Measurements from ENCODE around the gene XXYLT1.
"Not testable (repeated sequence)": the region's sequence is repeated elsewhere in the genome, so short reads cannot be mapped to it uniquely, and the experiment has no call there.

Gene XXYLT1

GRCh38 chr3:195197765-195198425 lies 73.1 kb downstream of the XXYLT1 start:
- no peak for DNase-seq (ENCODE audit: low spot score in 2 of 2)
- Mint-ChIP-seq H3K27ac (no peak overlapping the region), H3K4me3 (no peak overlapping the region), H3K36me3 (no peaks in the 10 kb centered on the region), H3K9me3 (no peaks in the 10 kb centered on the region), H3K4me1 (peaks cover 26% of the 10 kb centered on the region)
- ATAC-seq, result no peak

GRCh38 chr3:195196266-195196665 lies 74.7 kb downstream of the XXYLT1 start:
- no peak for ATAC-seq

GRCh38 chr3:195195321-195196209 lies 75.4 kb downstream of the XXYLT1 start:
- H3K9me3 Mint-ChIP-seq, result peaks cover 7% of the 10 kb centered on the region
- DNase-seq (ENCODE audit: low spot score in 2 of 2) (no peak), ATAC-seq (no peak)
- no peak overlapping the region for H3K4me3 Mint-ChIP-seq
- peaks cover 26% of the 10 kb centered on the region for H3K4me1 Mint-ChIP-seq
- no peak overlapping the region for H3K27ac Mint-ChIP-seq
- H3K36me3 Mint-ChIP-seq, result no peaks in the 10 kb centered on the region

More at GRCh38 chr3:195196266-195196665, 74.7 kb downstream of the XXYLT1 start:
- H3K9me3 Mint-ChIP-seq, result peaks cover 4% of the 10 kb centered on the region
- no peaks in the 10 kb centered on the region for H3K36me3 Mint-ChIP-seq
- H3K4me1 Mint-ChIP-seq, result peaks cover 26% of the 10 kb centered on the region
- no peak overlapping the region for H3K4me3 Mint-ChIP-seq
- H3K27ac Mint-ChIP-seq, result no peak overlapping the region
- no peak for DNase-seq (ENCODE audit: low spot score in 2 of 2)

GRCh38 chr3:195194559-195195206 lies 76.3 kb downstream of the XXYLT1 start:
- DNase-seq (ENCODE audit: low spot score in 2 of 2) (no peak), ATAC-seq (peak; percentile 70)
- peaks cover 8% of the 10 kb centered on the region for H3K9me3 Mint-ChIP-seq
- H3K4me3 Mint-ChIP-seq, result peak overlapping the region; percentile 1
- H3K36me3 Mint-ChIP-seq, result no peaks in the 10 kb centered on the region
- peaks cover 26% of the 10 kb centered on the region for H3K4me1 Mint-ChIP-seq
- no peak overlapping the region for H3K27ac Mint-ChIP-seq

GRCh38 chr3:195191580-195191979 lies 79.4 kb downstream of the XXYLT1 start:
- Mint-ChIP-seq H3K4me3 (no peak overlapping the region), H3K4me1 (peaks cover 21% of the 10 kb centered on the region), H3K9me3 (peaks cover 8% of the 10 kb centered on the region), H3K27ac (no peak overlapping the region), H3K36me3 (no peaks in the 10 kb centered on the region)
- no peak for DNase-seq (ENCODE audit: low spot score in 2 of 2)
- no peak for ATAC-seq

- Mint-ChIP-seq H3K4me3 (no peak overlapping the region), H3K36me3 (no peaks in the 10 kb centered on the region), H3K9me3 (peaks cover 8% of the 10 kb centered on the region), H3K27ac (no peak overlapping the region), H3K4me1 (peaks cover 25% of the 10 kb centered on the region)
- DNase-seq (ENCODE audit: low spot score in 2 of 2) (no peak), ATAC-seq (no peak)
These were observed 81.1 kb downstream of the XXYLT1 start for GRCh38 chr3:195189821-195190220.

- Mint-ChIP-seq H3K4me3 (no peak overlapping the region), H3K36me3 (no peaks in the 10 kb centered on the region)
These were observed 82.5 kb downstream of the XXYLT1 start for GRCh38 chr3:195188426-195188927.

GRCh38 chr3:195187609-195188425 lies 83.1 kb downstream of the XXYLT1 start:
- peaks cover 8% of the 10 kb centered on the region for H3K9me3 Mint-ChIP-seq
- peaks cover 39% of the 10 kb centered on the region for H3K4me1 Mint-ChIP-seq
- no peak for DNase-seq (ENCODE audit: low spot score in 2 of 2)
- no peak for ATAC-seq
- H3K27ac Mint-ChIP-seq, result no peak overlapping the region
- no peak overlapping the region for H3K4me3 Mint-ChIP-seq
- no peaks in the 10 kb centered on the region for H3K36me3 Mint-ChIP-seq

More at GRCh38 chr3:195188426-195188927, 82.5 kb downstream of the XXYLT1 start:
- Mint-ChIP-seq H3K4me1 (peaks cover 33% of the 10 kb centered on the region), H3K27ac (no peak overlapping the region), H3K9me3 (peaks cover 8% of the 10 kb centered on the region)
- DNase-seq (ENCODE audit: low spot score in 2 of 2) (no peak), ATAC-seq (no peak)

GRCh38 chr3:195186710-195187047 lies 84.3 kb downstream of the XXYLT1 start:
- not testable (repeated sequence) for H3K9me3 Mint-ChIP-seq; ATAC-seq; H3K36me3 Mint-ChIP-seq; DNase-seq (ENCODE audit: low spot score in 2 of 2)
- H3K27ac Mint-ChIP-seq, result peak overlapping the region; percentile 66
- peak overlapping the region; percentile 29 for H3K4me3 Mint-ChIP-seq
- peaks cover 39% of the 10 kb centered on the region for H3K4me1 Mint-ChIP-seq

- Mint-ChIP-seq H3K9me3 (peaks cover 3% of the 10 kb centered on the region), H3K36me3 (no peaks in the 10 kb centered on the region), H3K4me1 (peaks cover 39% of the 10 kb centered on the region), H3K4me3 (peak overlapping the region; percentile 29), H3K27ac (peak overlapping the region; percentile 66)
- no peak for DNase-seq (ENCODE audit: low spot score in 2 of 2)
- peak; percentile 46 for ATAC-seq
These were observed 84.8 kb downstream of the XXYLT1 start for GRCh38 chr3:195186041-195186709.

- Mint-ChIP-seq H3K4me3 (peak overlapping the region; percentile 29), H3K9me3 (peaks cover under 1% of the 10 kb centered on the region), H3K4me1 (peaks cover 39% of the 10 kb centered on the region), H3K36me3 (no peaks in the 10 kb centered on the region), H3K27ac (peak overlapping the region; percentile 66)
- DNase-seq (ENCODE audit: low spot score in 2 of 2), result no peak
- peak; percentile 48 for ATAC-seq
These were observed 85.4 kb downstream of the XXYLT1 start for GRCh38 chr3:195185583-195185982.

- no peaks in the 10 kb centered on the region for H3K36me3 Mint-ChIP-seq
- DNase-seq (ENCODE audit: low spot score in 2 of 2), result no peak
- no peak for ATAC-seq
- peaks cover 39% of the 10 kb centered on the region for H3K4me1 Mint-ChIP-seq
- no peaks in the 10 kb centered on the region for H3K9me3 Mint-ChIP-seq
- H3K4me3 Mint-ChIP-seq, result no peak overlapping the region
- H3K27ac Mint-ChIP-seq, result peak overlapping the region; percentile 65
These were observed 86.1 kb downstream of the XXYLT1 start for GRCh38 chr3:195184716-195185421.

- H3K9me3 Mint-ChIP-seq, result no peaks in the 10 kb centered on the region
- no peak overlapping the region for H3K27ac Mint-ChIP-seq
- ATAC-seq (peak; percentile 42), DNase-seq (ENCODE audit: low spot score in 2 of 2) (no peak)
- no peaks in the 10 kb centered on the region for H3K36me3 Mint-ChIP-seq
- H3K4me3 Mint-ChIP-seq, result no peak overlapping the region
- H3K4me1 Mint-ChIP-seq, result peaks cover 44% of the 10 kb centered on the region
These were observed 87.7 kb downstream of the XXYLT1 start for GRCh38 chr3:195183071-195183776.
